B cell (primary cell): ENCODE results near the gene MYD88. TPM values are rescaled to one million over a fixed set of nuclear protein-coding genes. Genes with fewer than 3 reads are reported as not detected.

Experiments
- ATAC-seq: fragments of 200-7000 bp; cut with Tn5 transposase; one replicate; pipeline ENCODE4 v1.10.0; 2021; ENCODE audit warnings: low read depth, mild to moderate bottlenecking, moderate number of reproducible peaks, moderate library complexity
- CTCF ChIA-PET: fragments of 350-600 bp; sonication (Branson Sonifier 250); formaldehyde crosslinking; loops from one replicate; lab custom pipeline; 2021; ENCODE audit warnings: antibody characterized with exemption, inconsistent platforms; lab: Charles Lee
- POLR2A ChIA-PET: fragments of 350-600 bp; sonication (Branson Sonifier 250); formaldehyde crosslinking; loops from one replicate; lab custom pipeline; 2021; ENCODE audit warnings: antibody characterized with exemption; lab: Charles Lee
- DNase-seq: peaks from one replicate; pipeline ENCODE4 v3.0.0; 2013
- H2AFZ ChIP-seq: 2 replicates; pipeline ENCODE4 v1.6.1; 2012; ENCODE audit warnings: mild to moderate bottlenecking, low read depth, low read length; ENCODE audit not compliant: insufficient read depth, poor library complexity, severe bottlenecking
- H3K27ac ChIP-seq, 2 donors: 1 replicate in 1 of 2; 2 replicates in 1 of 2; pipeline ENCODE4 v1.5.1; 2012 to 2013; ENCODE audit warnings: low read length in 2 of 2, mild to moderate bottlenecking in 2 of 2, moderate library complexity in 1 of 2
- H3K27me3 ChIP-seq, 4 experiments: fragments of 200-600 bp in 1 of 4; sonication (generic) in 1 of 4; replicated peaks in 1 of 4; 1 replicate in 2 of 4; 2 replicates in 2 of 4; pipeline versions ENCODE4 v1.6.1 to v1.7.0; 2013 to 2016; ENCODE audit warnings: low read length in 3 of 4, mild to moderate bottlenecking in 2 of 4, mixed read lengths in 1 of 4, moderate library complexity in 1 of 4; ENCODE audit not compliant: insufficient read depth in 4 of 4, control insufficient read depth in 3 of 4; ENCODE audit errors: control extremely low read depth in 1 of 4
- H3K36me3 ChIP-seq, 2 experiments: replicated peaks in 1 of 2; 1 replicate in 1 of 2; 2 replicates in 1 of 2; pipeline versions ENCODE4 v1.6.1 to v1.7.1; 2013; ENCODE audit warnings: low read length in 1 of 2; ENCODE audit not compliant: insufficient read depth in 2 of 2, control insufficient read depth in 1 of 2; ENCODE audit errors: control extremely low read depth in 1 of 2, extremely low read depth in 1 of 2
- H3K4me1 ChIP-seq, 2 donors: fragments of 200-600 bp in 1 of 2; sonication (generic) in 1 of 2; 1 replicate in 1 of 2; 2 replicates in 1 of 2; pipeline versions ENCODE4 v1.5.1 to v1.6.1; 2013 to 2017; ENCODE audit warnings: low read length in 2 of 2; ENCODE audit not compliant: control insufficient read depth in 2 of 2, insufficient read depth in 2 of 2
- H3K4me2 ChIP-seq: replicated peaks from 2 replicates; pipeline ENCODE3; 2012; ENCODE audit warnings: mild to moderate bottlenecking, low read depth, low read length; ENCODE audit not compliant: poor library complexity, severe bottlenecking
- H3K4me3 ChIP-seq, 5 experiments: fragments of 200-600 bp in 1 of 5; sonication (generic) in 1 of 5; 1 replicate in 3 of 5; 2 replicates in 2 of 5; pipeline versions ENCODE4 v1.5.1 to v1.7.0; 2011 to 2016; ENCODE audit warnings: low read length in 4 of 5, mild to moderate bottlenecking in 4 of 5, low read depth in 2 of 5, control low read depth in 1 of 5, moderate library complexity in 1 of 5; ENCODE audit not compliant: insufficient read depth in 1 of 5; ENCODE audit errors: control extremely low read depth in 1 of 5, extremely low read depth in 1 of 5
- H3K79me2 ChIP-seq: fragments of 200-600 bp; sonication (generic); one replicate; pipeline ENCODE4 v1.6.0; 2016; ENCODE audit warnings: low read length; ENCODE audit not compliant: control insufficient read depth, insufficient read depth
- H3K9ac ChIP-seq: fragments of 200-600 bp; sonication (generic); 2 replicates; pipeline ENCODE4 v1.6.1; 2017; ENCODE audit warnings: mild to moderate bottlenecking, low read length, moderate library complexity
- H3K9me3 ChIP-seq, 3 donors: one replicate each; pipeline versions ENCODE4 v1.6.1 to v1.7.1; 2013; ENCODE audit warnings: low read length in 2 of 3; ENCODE audit not compliant: control insufficient read depth in 2 of 3, insufficient read depth in 1 of 3; ENCODE audit errors: control extremely low read depth in 1 of 3
- H4K20me1 ChIP-seq: 2 replicates; pipeline ENCODE4 v1.6.0; 2012; ENCODE audit warnings: mild to moderate bottlenecking, low read length; ENCODE audit not compliant: insufficient read depth, control insufficient read depth, poor library complexity, severe bottlenecking
- H3K27ac Mint-ChIP-seq: one replicate; pipeline ENCODE4 v1.8.0; 2021; ENCODE audit warnings: mixed read lengths
- H3K27me3 Mint-ChIP-seq: one replicate; pipeline ENCODE4 v1.8.0; 2021; ENCODE audit warnings: mixed read lengths
- H3K4me1 Mint-ChIP-seq: one replicate; pipeline ENCODE4 v1.8.0; 2021; ENCODE audit warnings: mixed read lengths
- H3K4me3 Mint-ChIP-seq: one replicate; pipeline ENCODE4 v1.8.0; 2021; ENCODE audit warnings: mixed read lengths
- H3K9me3 Mint-ChIP-seq: one replicate; pipeline ENCODE4 v1.8.0; 2022; ENCODE audit warnings: mixed read lengths; ENCODE audit not compliant: insufficient read depth
- CTCF ChIP-seq: fragments of 200-600 bp; IDR thresholded peaks from one replicate; pipeline ENCODE4 v1.8.0; 2022; ENCODE audit warnings: antibody characterized with exemption, mild to moderate bottlenecking
- EZH2 ChIP-seq: IDR thresholded peaks from 2 replicates; pipeline ENCODE4 v1.6.1; 2012; ENCODE audit warnings: borderline replicate concordance, low read depth, mild to moderate bottlenecking, moderate library complexity, low read length; ENCODE audit not compliant: insufficient read depth, poor library complexity, severe bottlenecking
- WGBS: methylation state at CpG from one replicate; pipeline ENCODE4 v1.1.5; 2013; ENCODE audit warnings: missing lambda C conversion rate; ENCODE audit not compliant: insufficient coverage; 5-methylcytosine and 5-hydroxymethylcytosine counted together
- intact Hi-C: fragments of 100-400 bp; cut with micrococcal nuclease; formaldehyde crosslinking; loops from one replicate; pipeline ENCODE4 v1.10.0; 2022
- polyA plus RNA-seq: library from polyadenylated mRNA; depleted of rRNA; stranded (reverse); fragments of >200 nt; gene quantifications from 2 replicates; pipeline ENCODE4 v1.2.3, GENCODE V29; 2012
- total RNA-seq, 2 donors: library from RNA; stranded (reverse); fragments of 120-200 nt in 1 of 2; gene quantifications; 1 replicate in 1 of 2; 2 replicates in 1 of 2; pipeline versions ENCODE4 v1.2.3 to v1.2.4, GENCODE V29; 2013 to 2022

Gene MYD88
- total and polyA plus RNA-seq, 2 donors (not counting 1 experiment from before 2014, with no cell fraction given) = 48.0 to 52.3 TPM

- Histone ChIP-seq H3K27me3 (peaks cover 0 to 6% (median 0%) of the 10 kb centered on the region in 4 experiments), H3K79me2 (no peaks in the 10 kb centered on the region), H3K9me3 (no peaks in the 10 kb centered on the region), H3K27ac (no peak overlapping the region), H3K4me1 (peaks cover 3 to 8% of the 10 kb centered on the region in 2 donors), H4K20me1 (no peaks in the 10 kb centered on the region), H2AFZ (no peak overlapping the region), H3K4me2 (no peak overlapping the region), H3K36me3 (no peaks in the 10 kb centered on the region), H3K9ac (no peak overlapping the region), H3K4me3 (no peak overlapping the region)
- H3K27ac Mint-ChIP-seq = no peak overlapping the region
- POLR2A ChIA-PET = no interaction called here
- H3K27me3 Mint-ChIP-seq = peaks cover 18% of the 10 kb centered on the region
- peaks cover 8% of the 10 kb centered on the region for H3K4me1 Mint-ChIP-seq
- TF ChIP-seq EZH2 (no peak), CTCF (no peak)
- WGBS = 80% methylated on average over 13 of the region's 19 CpGs
- no peak overlapping the region for H3K4me3 Mint-ChIP-seq
- intact Hi-C loops = no loop called here
- no peaks in the 10 kb centered on the region for H3K9me3 Mint-ChIP-seq
- DNase-seq (peak; percentile 2), ATAC-seq (no peak)
- CTCF ChIA-PET = no interaction called here
Measured at GRCh38 chr3:38097446-38098375, 40.8 kb upstream of the MYD88 start.

GRCh38 chr3:38098376-38098723, 40.1 kb upstream of the MYD88 start:
- Histone ChIP-seq H3K9me3 (no peaks in the 10 kb centered on the region), H3K27ac (no peak overlapping the region), H3K4me3 (no peak overlapping the region), H4K20me1 (no peaks in the 10 kb centered on the region), H3K4me2 (no peak overlapping the region), H3K4me1 (peaks cover 3 to 9% of the 10 kb centered on the region in 2 donors), H3K9ac (no peak overlapping the region), H2AFZ (no peak overlapping the region), H3K79me2 (no peaks in the 10 kb centered on the region), H3K36me3 (no peaks in the 10 kb centered on the region), H3K27me3 (peaks cover 0 to 6% (median 0%) of the 10 kb centered on the region in 4 experiments)
- ATAC-seq (no peak), DNase-seq (no peak)
- CTCF ChIA-PET = no interaction called here
- no peaks in the 10 kb centered on the region for H3K9me3 Mint-ChIP-seq
- H3K4me1 Mint-ChIP-seq = peaks cover 8% of the 10 kb centered on the region
- peaks cover 18% of the 10 kb centered on the region for H3K27me3 Mint-ChIP-seq
- TF ChIP-seq CTCF (no peak), EZH2 (no peak)
- H3K27ac Mint-ChIP-seq = no peak overlapping the region
- no peak overlapping the region for H3K4me3 Mint-ChIP-seq
- POLR2A ChIA-PET = no interaction called here
- intact Hi-C loops = no loop called here
- 95% methylated on average over 9 of the region's 9 CpGs for WGBS
